Body of pancreas (tissue), 4 donors: Measurements from ENCODE around the gene INVS. TPM values are rescaled to one million over a fixed set of nuclear protein-coding genes. Genes with fewer than 3 reads are reported as not detected.
A peak's percentile ranks its signal among the peaks of the same experiment; 100 is the strongest.

ENCODE experiments used
- ATAC-seq: fragments of 150-250 bp; one replicate; pipeline ENCODE4 v1.9.1; 2016
- DNase-seq, 4 donors: peaks; one replicate each; pipeline ENCODE4 v3.0.0-alpha.2; 2019
- H3K27ac ChIP-seq, 4 donors: fragments of 200-600 bp; sonication (generic); 1 replicate in 3 of 4; 2 replicates in 1 of 4; pipeline versions ENCODE4 v1.5.1 to v1.6.1; 2016 to 2019; ENCODE audit warnings: mild to moderate bottlenecking in 1 of 4, mixed read lengths in 1 of 4, moderate library complexity in 1 of 4
- H3K27me3 ChIP-seq, 2 donors: fragments of 200-600 bp; sonication (generic); one replicate each; pipeline ENCODE4 v1.6.0; 2016; ENCODE audit warnings: mild to moderate bottlenecking in 1 of 2
- H3K36me3 ChIP-seq, 2 donors: fragments of 200-600 bp; sonication (generic); replicated peaks in 1 of 2; 2 replicates each; pipeline ENCODE4 v1.5.1; 2016; ENCODE audit warnings: low read depth in 2 of 2; ENCODE audit not compliant: insufficient read depth in 1 of 2
- H3K4me1 ChIP-seq: fragments of 200-600 bp; sonication (generic); one replicate; pipeline ENCODE4 v1.6.0; 2016
- H3K4me3 ChIP-seq, 2 donors: fragments of 200-600 bp; sonication (generic); 1 replicate in 1 of 2; 2 replicates in 1 of 2; pipeline ENCODE4 v1.5.1; 2016 to 2019
- H3K9me3 ChIP-seq, 3 donors: fragments of 200-600 bp; sonication (generic); 1 replicate in 2 of 3; 2 replicates in 1 of 3; pipeline ENCODE4 v1.5.1; 2016
- CTCF ChIP-seq, 7 experiments: fragments of 450-650 bp in 4 of 7; fragments of 200-600 bp in 3 of 7; sonication (generic) in 3 of 7; IDR thresholded peaks; one replicate each; pipeline ENCODE4 v1.5.1; 2016 to 2019; ENCODE audit warnings: antibody characterized with exemption in 7 of 7
- POLR2A ChIP-seq, 3 donors: fragments of 450-650 bp; IDR thresholded peaks; one replicate each; pipeline ENCODE4 v1.6.1; 2016; ENCODE audit warnings: antibody characterized with exemption in 3 of 3, mild to moderate bottlenecking in 2 of 3
- WGBS, 2 donors: methylation state at CpG; one replicate each; pipeline ENCODE4 v1.1.5; 2017; 5-methylcytosine and 5-hydroxymethylcytosine counted together
- intact Hi-C: fragments of 100-400 bp; cut with DNase I; formaldehyde crosslinking; loops from one replicate; pipeline ENCODE4 v1.15.1; 2023
- total RNA-seq, 2 donors: library from RNA; depleted of rRNA; stranded (reverse); fragments of >200 nt; gene quantifications; one replicate each; pipeline ENCODE4 v1.1.0, GENCODE V29; 2016

INVS gene
- total RNA-seq, 2 donors from 2014 or later, result 28.3 to 29.8 TPM

- TF ChIP-seq POLR2A (IDR thresholded peaks at IDR 0.05), result no peak
Observed at GRCh38 chr9:100286257-100286656, 187.2 kb downstream of the INVS start.

GRCh38 chr9:100287186-100287585 is 188.1 kb downstream of the INVS start:
- 92 to 98% methylated on average over 5 of the region's 5 CpGs for WGBS, 2 donors
- Histone ChIP-seq H3K27me3 (no peaks in the 10 kb centered on the region), H3K9me3 (peaks cover 0 to 9% (median 0%) of the 10 kb centered on the region in 3 donors), H3K4me1 (no peaks in the 10 kb centered on the region), H3K4me3 (no peak overlapping the region), H3K27ac (no peak overlapping the region), H3K36me3 (no peaks in the 10 kb centered on the region)
- DNase-seq, result no peak
- no peak for TF ChIP-seq POLR2A (IDR thresholded peaks at IDR 0.05)
- TF ChIP-seq CTCF (IDR thresholded peaks at IDR 0.05), result no peak
- no peak for ATAC-seq
- intact Hi-C loops, result no loop called here

More at GRCh38 chr9:100286257-100286656, 187.2 kb downstream of the INVS start:
- DNase-seq (no peak), ATAC-seq (no peak)
- H3K9me3 ChIP-seq, result peaks cover 0 to 9% (median 0%) of the 10 kb centered on the region in 3 donors
- no peaks in the 10 kb centered on the region for H3K36me3 ChIP-seq
- no peaks in the 10 kb centered on the region for H3K4me1 ChIP-seq
- intact Hi-C loops, result no loop called here
- H3K27ac ChIP-seq, result no peak overlapping the region
- 92 to 100% methylated on average over 6 of the region's 6 CpGs for WGBS, 2 donors
- no peaks in the 10 kb centered on the region for H3K27me3 ChIP-seq
- no peak overlapping the region for H3K4me3 ChIP-seq

- 96 to 98% methylated on average over 4 of the region's 4 CpGs for WGBS, 2 donors
- H3K27me3 ChIP-seq, result no peaks in the 10 kb centered on the region
- TF ChIP-seq POLR2A (IDR thresholded peaks at IDR 0.05) (no peak), CTCF (IDR thresholded peaks at IDR 0.05) (no peak)
- ATAC-seq (no peak), DNase-seq (no peak)
- H3K27ac ChIP-seq, result no peak overlapping the region
- H3K4me1 ChIP-seq, result peaks cover 9% of the 10 kb centered on the region
- H3K4me3 ChIP-seq, result no peak overlapping the region
- H3K9me3 ChIP-seq, result peaks cover 0 to 5% (median 0%) of the 10 kb centered on the region in 3 donors
- intact Hi-C loops, result no loop called here
- H3K36me3 ChIP-seq, result no peaks in the 10 kb centered on the region
Observed at GRCh38 chr9:100290714-100291113, 191.7 kb downstream of the INVS start.

- H3K9me3 ChIP-seq, result no peaks in the 10 kb centered on the region
- ATAC-seq, result no peak
- H3K27ac ChIP-seq, result no peak overlapping the region
- no peak for TF ChIP-seq CTCF (IDR thresholded peaks at IDR 0.05)
- no peak for TF ChIP-seq POLR2A (IDR thresholded peaks at IDR 0.05)
- no peaks in the 10 kb centered on the region for H3K36me3 ChIP-seq
- H3K4me3 ChIP-seq, result no peak overlapping the region
- intact Hi-C loops, result no loop called here
- no peak for DNase-seq
- no peaks in the 10 kb centered on the region for H3K27me3 ChIP-seq
- 93 to 95% methylated on average over 13 of the region's 13 CpGs for WGBS, 2 donors
- H3K4me1 ChIP-seq, result peaks cover 12% of the 10 kb centered on the region
Observed at GRCh38 chr9:100292414-100292813, 193.4 kb downstream of the INVS start.

- DNase-seq, result no peak
- no peak overlapping the region for H3K4me3 ChIP-seq
- 84 to 88% methylated on average over 3 of the region's 3 CpGs for WGBS, 2 donors
- H3K36me3 ChIP-seq, result no peaks in the 10 kb centered on the region
- H3K27me3 ChIP-seq, result no peaks in the 10 kb centered on the region
- ATAC-seq, result peak; percentile 15
- no peaks in the 10 kb centered on the region for H3K9me3 ChIP-seq
- intact Hi-C loops, result no loop called here
- H3K27ac ChIP-seq, result no peak overlapping the region
- peaks cover 12% of the 10 kb centered on the region for H3K4me1 ChIP-seq
- TF ChIP-seq CTCF (IDR thresholded peaks at IDR 0.05), result no peak
- TF ChIP-seq POLR2A (IDR thresholded peaks at IDR 0.05), result no peak
Observed at GRCh38 chr9:100294341-100294740, 195.3 kb downstream of the INVS start.
